Glomerular visceral epithelial cell (primary cell): ENCODE results near the gene PIK3C2B.
A peak's percentile ranks its signal among the peaks of the same experiment; 100 is the strongest.

ENCODE experiments used
- DNase-seq: peaks from one replicate; pipeline ENCODE4 v3.0.0-alpha.2; 2016; ENCODE audit errors: extremely low spot score

Gene PIK3C2B

DNA sequence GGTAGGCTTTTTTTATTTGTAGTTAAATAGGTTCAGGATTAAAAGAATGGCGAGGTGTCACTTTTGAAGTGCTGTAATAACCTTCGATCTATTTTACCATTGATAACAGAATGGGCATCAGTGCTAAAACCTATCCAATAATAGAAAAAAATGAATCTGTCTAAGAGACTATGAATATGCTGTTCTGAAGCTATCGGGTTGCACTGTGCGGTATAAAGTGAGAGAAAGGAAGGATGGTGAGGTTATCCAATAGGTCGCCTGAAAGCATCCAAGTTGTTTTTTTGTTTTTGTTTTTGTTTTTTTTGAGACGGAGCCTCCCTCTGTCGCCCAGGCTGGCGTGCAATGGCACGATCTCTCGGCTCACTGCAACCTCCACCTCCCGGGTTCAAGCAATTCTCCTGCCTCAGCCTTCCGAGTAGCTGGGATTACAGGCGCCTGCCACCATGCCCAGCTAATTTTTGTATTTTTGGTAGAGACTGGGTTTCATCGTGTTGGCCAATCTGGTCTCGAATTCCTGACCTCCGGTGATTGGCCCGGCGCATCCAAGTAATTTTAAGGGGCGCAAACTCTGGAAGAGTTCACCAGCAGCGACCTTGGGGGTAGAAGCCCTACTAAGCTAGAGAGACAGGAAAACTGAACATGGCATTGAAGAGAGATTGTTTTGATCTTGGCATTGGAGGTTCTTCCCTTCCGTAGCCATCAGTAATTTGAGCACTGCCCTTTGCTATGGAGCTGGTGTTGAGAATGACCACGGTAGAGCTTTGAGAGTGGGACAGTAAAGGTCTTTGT, 12.9 kb upstream of the PIK3C2B start:
- DNase-seq: peak; percentile 64

DNA sequence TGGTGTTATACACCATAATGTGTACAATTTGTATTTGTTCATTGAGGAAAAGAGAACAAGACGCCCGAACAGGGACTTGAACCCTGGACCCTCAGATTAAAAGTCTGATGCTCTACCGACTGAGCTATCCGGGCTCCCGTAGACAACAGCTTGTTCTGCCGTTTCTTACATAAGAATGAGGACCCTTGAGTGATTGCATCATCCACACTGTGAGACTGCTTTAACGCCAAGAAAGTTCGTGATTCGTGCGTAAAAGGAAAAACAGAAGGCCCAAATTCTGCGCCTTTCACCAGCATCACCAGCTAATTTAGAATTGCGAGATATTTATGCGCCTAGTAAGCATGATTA, 12.3 kb upstream of the PIK3C2B start:
- peak; percentile 94 for DNase-seq

DNA sequence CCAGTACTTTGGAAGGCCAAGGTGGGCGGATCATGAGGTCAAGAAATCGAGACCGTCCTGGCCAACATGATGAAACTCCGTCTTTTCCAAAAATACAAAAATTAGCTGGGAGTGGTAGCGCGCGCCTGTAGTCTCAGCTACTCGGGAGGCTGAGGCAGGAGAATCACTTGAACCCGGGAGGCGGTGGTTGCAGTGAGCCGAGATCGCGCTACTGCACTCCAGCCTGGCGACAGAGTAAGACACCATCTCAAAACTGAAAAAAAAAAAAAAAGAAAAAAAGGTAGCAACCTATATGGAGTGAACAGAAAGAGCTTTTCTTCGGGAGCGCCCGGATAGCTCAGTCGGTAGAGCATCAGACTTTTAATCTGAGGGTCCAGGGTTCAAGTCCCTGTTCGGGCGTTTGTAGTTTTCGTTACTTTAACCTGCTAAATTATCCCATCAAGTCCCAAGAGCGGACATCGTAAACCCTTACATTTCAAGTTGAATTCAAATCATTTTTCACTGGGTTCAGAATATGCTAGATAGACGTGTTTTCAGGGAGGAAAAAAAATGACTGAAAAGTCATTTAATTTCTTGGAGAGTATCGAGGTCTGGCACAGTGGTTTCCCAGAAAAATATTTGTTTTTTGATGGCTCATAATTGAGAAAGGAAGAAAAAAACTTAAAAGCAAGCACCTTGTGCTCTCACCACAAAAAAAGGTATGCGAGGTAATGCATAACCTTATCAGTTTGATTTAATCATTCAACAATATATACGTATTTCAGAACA, 11.8 kb upstream of the PIK3C2B start:
- DNase-seq: peak; percentile 96

GRCh38 chr1:204505674-204506200, 11.1 kb upstream of the PIK3C2B start:
- no peak for DNase-seq

DNA sequence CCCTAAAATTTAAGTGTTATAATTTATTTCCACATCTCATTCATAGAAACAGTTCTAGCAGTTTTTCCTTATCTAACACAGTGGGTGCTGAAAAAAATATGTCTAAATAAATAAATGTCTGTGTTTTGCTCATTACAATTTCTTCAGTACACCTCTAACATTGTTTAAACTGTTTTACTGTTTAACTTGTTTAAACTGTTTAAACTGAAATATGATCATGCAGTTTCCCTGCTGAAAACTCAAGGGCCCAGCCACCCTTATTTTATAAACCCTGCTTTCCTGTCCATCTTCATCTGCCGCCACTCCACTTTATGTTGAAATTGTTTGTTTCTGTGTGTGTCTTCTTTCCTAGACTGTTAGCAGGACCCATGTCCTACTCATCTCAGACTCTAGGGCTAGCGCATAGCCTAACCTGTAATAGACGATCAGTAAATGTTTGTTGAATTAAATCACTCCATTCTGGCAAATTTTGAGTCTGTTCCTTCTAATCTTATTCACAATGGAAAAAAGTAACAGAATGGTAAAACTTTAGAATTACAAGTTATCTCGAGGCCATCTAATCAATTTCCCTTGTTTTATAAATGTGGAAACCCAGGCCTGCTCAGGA, 9.4 kb upstream of the PIK3C2B start:
- DNase-seq: no peak

GRCh38 chr1:204503122-204503912, 8.7 kb upstream of the PIK3C2B start:
- DNase-seq: peak; percentile 75

GRCh38 chr1:204502241-204502640, 7.6 kb upstream of the PIK3C2B start:
- DNase-seq: no peak

GRCh38 chr1:204499511-204500468, 5.2 kb upstream of the PIK3C2B start:
- no peak for DNase-seq

DNA sequence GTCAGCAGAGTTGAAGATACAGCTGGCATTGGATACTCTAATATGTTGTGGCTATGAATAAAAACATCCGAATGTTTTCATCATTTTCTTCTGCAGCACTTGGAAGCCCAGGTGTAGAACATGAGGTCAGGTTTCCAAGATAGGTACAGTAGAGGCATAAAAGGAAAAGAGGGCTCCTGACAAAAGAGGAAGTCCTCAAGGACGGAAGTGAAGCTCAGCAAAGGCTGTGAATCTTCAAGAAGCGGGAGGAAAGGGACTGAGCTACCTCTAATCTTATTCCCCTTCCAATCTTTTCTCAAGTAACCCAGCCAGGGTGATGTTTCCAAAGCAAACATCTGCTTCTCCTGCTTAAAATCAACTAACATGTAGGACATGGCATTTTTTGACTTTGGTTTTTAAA, 4.4 kb upstream of the PIK3C2B start:
- no peak for DNase-seq

DNA sequence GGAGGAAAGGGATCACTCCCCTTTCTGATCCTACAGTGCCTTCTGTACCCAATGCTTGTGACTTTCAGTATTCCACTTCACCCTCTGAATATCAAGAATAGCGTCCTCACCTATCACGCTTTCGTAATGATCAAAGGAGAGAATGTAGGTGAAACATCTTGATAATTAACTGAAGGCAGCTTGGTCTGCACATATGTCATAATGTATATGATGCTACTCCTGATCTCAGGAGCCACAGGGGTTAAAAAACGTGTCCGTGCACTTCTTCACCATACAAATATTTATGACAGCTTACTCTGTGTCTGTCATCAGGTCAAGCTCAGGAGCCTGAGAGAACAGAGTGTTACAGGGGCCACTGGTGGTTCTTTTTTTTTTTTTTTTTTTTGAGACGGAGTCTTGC, 1.2 kb upstream of the PIK3C2B start:
- DNase-seq: no peak

GRCh38 chr1:204495078-204495753, 611 bp upstream of the PIK3C2B start:
- no peak for DNase-seq

- peak; percentile 60 for DNase-seq
Measured at GRCh38 chr1:204493984-204494280, 673 bp downstream of the PIK3C2B start.

DNA sequence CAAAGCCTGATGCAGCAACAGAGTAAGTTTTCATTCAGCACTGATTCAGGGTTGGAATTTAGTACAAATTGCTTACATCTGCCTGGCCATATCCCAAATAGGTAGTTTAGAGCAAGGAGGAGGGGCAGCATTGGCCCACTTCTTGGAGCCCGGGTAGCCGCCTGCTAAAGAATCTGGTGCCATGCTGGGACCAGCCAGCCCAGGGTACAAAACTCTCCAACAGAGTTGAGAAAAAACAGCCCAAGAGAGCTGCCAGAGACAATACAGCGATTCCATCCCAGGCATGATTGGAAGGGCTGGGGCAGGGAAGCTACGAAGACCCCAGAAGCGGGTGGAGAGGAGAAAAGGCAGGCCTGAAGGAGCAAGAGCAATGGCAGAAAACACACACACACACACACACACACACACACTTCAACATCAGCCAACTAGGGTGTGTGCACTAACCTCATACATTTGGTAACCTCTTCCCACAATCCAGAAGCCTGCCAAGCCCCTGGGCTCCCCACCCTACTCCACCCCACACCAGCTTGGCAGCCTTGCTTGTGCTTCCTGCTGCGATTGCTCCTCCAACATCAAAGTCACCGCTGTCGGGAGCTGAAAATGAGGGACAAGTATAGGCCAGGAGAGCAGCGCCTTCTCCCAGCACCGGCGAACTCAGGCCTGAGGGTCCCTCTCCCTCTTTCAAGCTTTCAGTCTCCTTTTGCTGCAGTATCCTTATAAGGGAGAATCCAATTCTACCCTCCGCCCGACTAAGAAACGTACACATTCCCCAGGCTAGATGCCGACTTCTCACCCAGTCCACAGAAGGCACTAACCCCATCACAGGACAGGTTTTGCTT, 1.2 kb downstream of the PIK3C2B start:
- DNase-seq: peak; percentile 27

DNA sequence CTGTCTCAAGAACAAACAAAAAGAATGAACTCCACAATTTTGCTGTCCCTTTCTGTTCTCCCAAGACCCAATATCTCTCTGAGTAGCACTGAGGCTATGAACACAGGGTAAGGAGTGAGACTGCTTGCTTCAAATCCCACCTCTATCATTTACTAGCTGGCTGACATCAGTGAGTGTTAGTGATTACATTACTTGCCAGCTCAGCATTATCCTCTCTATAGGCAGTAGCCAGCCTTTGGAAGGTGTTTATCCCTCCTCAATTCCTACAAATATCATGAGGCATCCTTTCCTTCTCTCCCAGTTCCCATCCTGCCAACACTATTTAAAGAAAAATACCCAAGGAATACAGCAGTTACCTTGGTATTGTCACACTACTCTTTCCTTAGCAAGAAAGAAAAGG, 3.0 kb downstream of the PIK3C2B start:
- no peak for DNase-seq

GRCh38 chr1:204487256-204487615, 7.4 kb downstream of the PIK3C2B start:
- DNase-seq: no peak

GRCh38 chr1:204486513-204487255, 7.9 kb downstream of the PIK3C2B start:
- peak; percentile 13 for DNase-seq

DNA sequence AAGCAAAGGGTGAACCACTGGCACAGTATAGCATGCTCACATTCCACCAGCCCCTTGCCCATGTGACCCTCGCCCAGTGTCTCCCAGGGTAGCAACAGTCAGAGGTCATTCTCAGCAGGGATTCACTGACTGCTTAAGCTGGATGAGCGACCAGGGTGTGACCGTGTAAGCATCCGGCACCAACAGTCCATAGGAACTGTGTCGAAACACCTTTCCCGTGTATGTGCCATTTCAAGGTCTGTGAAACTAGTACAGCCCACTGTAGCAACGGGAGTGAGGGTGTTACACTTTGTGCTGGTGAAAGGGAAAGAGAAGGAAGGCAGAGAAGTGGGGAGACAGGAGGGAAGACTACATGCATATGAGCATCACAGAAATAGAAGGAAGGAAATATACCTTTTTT, 10.8 kb downstream of the PIK3C2B start:
- no peak for DNase-seq

- DNase-seq: no peak
Measured at GRCh38 chr1:204480515-204480914, 14.1 kb downstream of the PIK3C2B start.
